GM21447 (cell line): Measurements from ENCODE around the gene PKLR.
"Not testable (repeated sequence)": the region's sequence is repeated elsewhere in the genome, so short reads cannot be mapped to it uniquely, and the experiment has no call there.

Experiments
- ATAC-seq: cut with Tn5 transposase; IDR thresholded peaks from one replicate; pipeline ENCODE4 v1.9.1; 2021; ENCODE audit not compliant: unreplicated experiment

The PKLR gene

GRCh38 chr1:155318082-155318481 lies 16.8 kb upstream of the PKLR start:
- ATAC-seq: no peak

GRCh38 chr1:155316922-155317321 lies 15.7 kb upstream of the PKLR start:
- no peak for ATAC-seq

- ATAC-seq: no peak
Observed at GRCh38 chr1:155313261-155313660, 12.0 kb upstream of the PKLR start.

GRCh38 chr1:155309423-155310021 lies 8.3 kb upstream of the PKLR start:
- ATAC-seq: no peak

GRCh38 chr1:155308493-155309422 lies 7.5 kb upstream of the PKLR start, which contains the start of gene FDPS:
Gene FDPS, plus strand, starts transcription at chr1:155308866. Its CDS starts 924 bp downstream, at chr1:155309790.
- ATAC-seq: peak; percentile 94

GRCh38 chr1:155307247-155307740 lies 6.1 kb upstream of the PKLR start:
- ATAC-seq: no peak

- no peak for ATAC-seq
Observed at GRCh38 chr1:155305881-155306391, 4.7 kb upstream of the PKLR start.

- ATAC-seq: no peak
Observed at GRCh38 chr1:155304558-155305063, 3.4 kb upstream of the PKLR start.

GRCh38 chr1:155300553-155301329 lies 497 bp downstream of the PKLR start:
- ATAC-seq: no peak

GRCh38 chr1:155300024-155300423 lies 1.2 kb downstream of the PKLR start:
- ATAC-seq: no peak

GRCh38 chr1:155297384-155297783 lies 3.9 kb downstream of the PKLR start:
- ATAC-seq: no peak

- ATAC-seq: no peak
Observed at GRCh38 chr1:155296661-155297060, 4.6 kb downstream of the PKLR start.

GRCh38 chr1:155295942-155296267 lies 5.3 kb downstream of the PKLR start:
- no peak for ATAC-seq

GRCh38 chr1:155295183-155295941 lies 5.9 kb downstream of the PKLR start:
- ATAC-seq: no peak

- ATAC-seq: no peak
Observed at GRCh38 chr1:155294520-155295182, 6.6 kb downstream of the PKLR start.

GRCh38 chr1:155293086-155293749 lies 8.0 kb downstream of the PKLR start:
- no peak for ATAC-seq

GRCh38 chr1:155291006-155291405 lies 10.2 kb downstream of the PKLR start:
- not testable (repeated sequence) for ATAC-seq

- no peak for ATAC-seq
Observed at GRCh38 chr1:155287987-155288543, 13.2 kb downstream of the PKLR start.

- ATAC-seq: no peak
Observed at GRCh38 chr1:155286544-155286943, 14.7 kb downstream of the PKLR start.
